ENCODE results near the gene HRCT1.

HRCT1 gene

GRCh38 chr9:35945341-35946018 lies 39.5 kb downstream of the HRCT1 start:
- peak; percentile 7 to 61 (median 54) for DNase-seq

GRCh38 chr9:35948451-35948850 lies 42.4 kb downstream of the HRCT1 start:
- no peak for DNase-seq

GRCh38 chr9:35948901-35949318 lies 42.9 kb downstream of the HRCT1 start:
- DNase-seq = no peak

GRCh38 chr9:35951736-35952135 lies 45.7 kb downstream of the HRCT1 start:
- DNase-seq = no peak

GRCh38 chr9:35952526-35953191 lies 46.7 kb downstream of the HRCT1 start:
- no peak for DNase-seq

GRCh38 chr9:35954942-35955546 lies 49.0 kb downstream of the HRCT1 start:
- DNase-seq = peak; percentile 13 to 74 (median 64)

GRCh38 chr9:35956651-35957050 lies 50.6 kb downstream of the HRCT1 start:
- DNase-seq = no peak

All from NCI-H1417 (cell line).